ENCODE results near the gene PRPSAP2.
"Not testable (repeated sequence)": the region's sequence is repeated elsewhere in the genome, so short reads cannot be mapped to it uniquely, and the experiment has no call there.

The PRPSAP2 gene

GRCh38 chr17:18950944-18951905 lies 93.3 kb downstream of the PRPSAP2 start:
- TF ChIP-seq, protein P1, sequence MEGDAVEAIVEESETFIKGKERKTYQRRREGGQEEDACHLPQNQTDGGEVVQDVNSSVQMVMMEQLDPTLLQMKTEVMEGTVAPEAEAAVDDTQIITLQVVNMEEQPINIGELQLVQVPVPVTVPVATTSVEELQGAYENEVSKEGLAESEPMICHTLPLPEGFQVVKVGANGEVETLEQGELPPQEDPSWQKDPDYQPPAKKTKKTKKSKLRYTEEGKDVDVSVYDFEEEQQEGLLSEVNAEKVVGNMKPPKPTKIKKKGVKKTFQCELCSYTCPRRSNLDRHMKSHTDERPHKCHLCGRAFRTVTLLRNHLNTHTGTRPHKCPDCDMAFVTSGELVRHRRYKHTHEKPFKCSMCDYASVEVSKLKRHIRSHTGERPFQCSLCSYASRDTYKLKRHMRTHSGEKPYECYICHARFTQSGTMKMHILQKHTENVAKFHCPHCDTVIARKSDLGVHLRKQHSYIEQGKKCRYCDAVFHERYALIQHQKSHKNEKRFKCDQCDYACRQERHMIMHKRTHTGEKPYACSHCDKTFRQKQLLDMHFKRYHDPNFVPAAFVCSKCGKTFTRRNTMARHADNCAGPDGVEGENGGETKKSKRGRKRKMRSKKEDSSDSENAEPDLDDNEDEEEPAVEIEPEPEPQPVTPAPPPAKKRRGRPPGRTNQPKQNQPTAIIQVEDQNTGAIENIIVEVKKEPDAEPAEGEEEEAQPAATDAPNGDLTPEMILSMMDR (IDR thresholded peaks at IDR 0.05; ENCODE audit: low read length, missing control alignments), result no peak
- H3K4me3 ChIP-seq (replicated peaks; ENCODE audit: low read depth, low read length), result no peak overlapping the region

GRCh38 chr17:18951941-18952842 lies 94.3 kb downstream of the PRPSAP2 start, which contains the start of gene SLC5A10:
Gene SLC5A10 (plus strand): TSS chr17:18952165. CDS start chr17:18952206, 41 bp downstream.
- DNase-seq (ENCODE audit: low read depth), result no peak
- H3K4me3 ChIP-seq (replicated peaks; ENCODE audit: low read depth, low read length), result no peak within 1 kb of the TSS
- TF ChIP-seq, protein P1 (IDR thresholded peaks at IDR 0.05; ENCODE audit: low read length, missing control alignments), result peak; percentile 14

More at GRCh38 chr17:18950944-18951905, 93.3 kb downstream of the PRPSAP2 start:
- DNase-seq (ENCODE audit: low read depth), result no peak

DNA sequence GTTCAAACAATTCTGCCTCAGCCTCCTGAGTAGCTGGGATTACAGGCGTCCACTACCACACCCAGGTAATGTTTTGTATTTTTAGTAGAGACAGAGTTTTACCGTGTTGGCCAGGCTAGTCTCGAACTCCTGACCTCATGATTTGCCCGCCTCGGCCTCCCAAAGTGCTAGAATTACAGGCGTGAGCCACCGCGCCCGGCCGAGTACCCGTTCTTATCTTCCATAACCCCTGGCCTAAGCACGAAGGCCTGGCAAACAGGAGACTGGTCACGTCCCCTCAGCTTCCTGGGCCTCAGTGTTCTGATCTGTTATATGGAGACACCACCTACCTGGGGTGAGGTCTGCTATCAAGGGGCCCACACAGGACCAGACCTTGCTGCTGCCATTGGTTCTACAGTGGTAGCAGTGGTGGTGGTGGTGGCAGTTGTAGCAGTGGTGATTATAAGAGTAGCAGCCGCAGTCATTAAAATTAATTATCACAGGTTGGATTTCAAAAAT lies 95.3 kb downstream of the PRPSAP2 start:
- TF ChIP-seq, protein P1 (IDR thresholded peaks at IDR 0.05; ENCODE audit: low read length, missing control alignments), result no peak
- H3K4me3 ChIP-seq (replicated peaks; ENCODE audit: low read depth, low read length), result no peak overlapping the region
- DNase-seq (ENCODE audit: low read depth), result no peak

DNA sequence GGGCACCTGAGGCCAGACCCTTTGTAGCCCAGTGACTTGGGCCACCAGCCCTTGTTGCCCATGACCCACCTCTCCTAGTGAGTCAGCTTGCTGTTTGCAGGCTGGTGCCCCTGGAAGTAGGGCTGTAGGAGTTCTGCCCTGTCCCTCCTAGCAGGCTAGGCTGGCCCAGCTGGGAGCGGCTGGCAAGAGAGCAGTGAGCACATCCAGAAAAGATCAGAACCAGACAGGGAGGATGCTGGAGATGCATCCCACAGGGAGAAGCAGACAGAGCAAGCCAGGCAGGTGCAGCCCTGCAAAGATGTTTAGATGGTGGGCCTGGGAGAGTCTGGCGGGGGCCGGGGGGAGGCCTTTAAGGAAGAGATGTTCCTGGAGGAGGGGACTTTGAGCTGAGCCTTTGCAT lies 96.4 kb downstream of the PRPSAP2 start:
- H3K4me3 ChIP-seq (replicated peaks; ENCODE audit: low read depth, low read length), result no peak overlapping the region
- TF ChIP-seq, protein P1 (IDR thresholded peaks at IDR 0.05; ENCODE audit: low read length, missing control alignments), result no peak
- DNase-seq (ENCODE audit: low read depth), result no peak

DNA sequence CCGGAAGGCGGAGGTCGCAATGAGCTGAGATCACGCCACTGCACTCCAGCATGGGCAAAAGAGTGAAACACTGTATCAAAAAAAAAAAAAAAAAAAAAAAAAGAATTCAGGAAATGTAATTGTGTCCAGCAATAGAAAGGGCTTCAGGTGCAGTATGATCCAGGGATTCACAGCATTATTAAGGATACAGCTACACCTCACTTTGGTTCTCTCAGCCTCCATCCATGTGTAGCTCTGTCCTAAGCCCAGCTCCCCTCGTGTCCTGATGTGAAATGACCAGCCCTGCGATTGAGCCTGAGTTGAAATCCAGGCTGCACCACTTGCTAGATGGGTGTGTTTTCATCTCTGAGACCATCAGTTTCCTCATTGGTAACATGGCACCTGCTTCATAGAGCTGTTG lies 97.1 kb downstream of the PRPSAP2 start:
- TF ChIP-seq, protein P1 (IDR thresholded peaks at IDR 0.05; ENCODE audit: low read length, missing control alignments), result no peak
- no peak for DNase-seq (ENCODE audit: low read depth)
- no peak overlapping the region for H3K4me3 ChIP-seq (replicated peaks; ENCODE audit: low read depth, low read length)

GRCh38 chr17:18956021-18956420 lies 98.1 kb downstream of the PRPSAP2 start:
- not testable (repeated sequence) for H3K4me3 ChIP-seq (replicated peaks; ENCODE audit: low read depth, low read length); DNase-seq (ENCODE audit: low read depth)

GRCh38 chr17:18956581-18956980 lies 98.7 kb downstream of the PRPSAP2 start:
- no peak overlapping the region for H3K4me3 ChIP-seq (replicated peaks; ENCODE audit: low read depth, low read length)
- TF ChIP-seq, protein P1 (IDR thresholded peaks at IDR 0.05; ENCODE audit: low read length, missing control alignments), result no peak
- DNase-seq (ENCODE audit: low read depth), result no peak
